EH (cell line): ENCODE measurements around the gene TAGLN2.
"Not testable (repeated sequence)": the region's sequence is repeated elsewhere in the genome, so short reads cannot be mapped to it uniquely, and the experiment has no call there.

Source experiments
- DNase-seq: peaks from one replicate; pipeline ENCODE4 v3.0.0-alpha.2; 2015; ENCODE audit warnings: low read depth

Gene TAGLN2

GRCh38 chr1:159921251-159921650 is 4.1 kb downstream of the TAGLN2 start:
- DNase-seq: no peak

GRCh38 chr1:159920651-159921050 is 4.7 kb downstream of the TAGLN2 start:
- no peak for DNase-seq

GRCh38 chr1:159920202-159920601 is 5.1 kb downstream of the TAGLN2 start:
- no peak for DNase-seq

GRCh38 chr1:159919236-159919865 is 6.0 kb downstream of the TAGLN2 start:
- DNase-seq: no peak

GRCh38 chr1:159918352-159919200 is 6.7 kb downstream of the TAGLN2 start:
- DNase-seq: peak; percentile 73

- no peak for DNase-seq
Measured at GRCh38 chr1:159917533-159918351, 7.6 kb downstream of the TAGLN2 start.

GRCh38 chr1:159916242-159917051 is 8.9 kb downstream of the TAGLN2 start:
- DNase-seq: peak; percentile 98

- no peak for DNase-seq
Measured at GRCh38 chr1:159915571-159916241, 9.6 kb downstream of the TAGLN2 start.

- no peak for DNase-seq
Measured at GRCh38 chr1:159914252-159915018, 10.9 kb downstream of the TAGLN2 start.

- DNase-seq: no peak
Measured at GRCh38 chr1:159913451-159914192, 11.7 kb downstream of the TAGLN2 start.

GRCh38 chr1:159911326-159912070 is 13.8 kb downstream of the TAGLN2 start:
- DNase-seq: no peak

GRCh38 chr1:159908031-159908940 is 17.0 kb downstream of the TAGLN2 start:
- DNase-seq: no peak

GRCh38 chr1:159906960-159907359 is 18.3 kb downstream of the TAGLN2 start:
- no peak for DNase-seq

GRCh38 chr1:159904036-159904435 is 21.3 kb downstream of the TAGLN2 start:
- not testable (repeated sequence) for DNase-seq

GRCh38 chr1:159902541-159902940 is 22.8 kb downstream of the TAGLN2 start:
- DNase-seq: no peak

GRCh38 chr1:159900755-159901360 is 24.4 kb downstream of the TAGLN2 start:
- DNase-seq: peak; percentile 70

GRCh38 chr1:159900086-159900680 is 25.1 kb downstream of the TAGLN2 start, which contains the start of gene CFAP45:
Gene CFAP45 (minus strand): TSS chr1:159900165. CDS start chr1:159900098, 67 bp downstream.
- peak; percentile 86 for DNase-seq
